H1 (cell line): ENCODE measurements around the gene MAGI1. TPM values are rescaled to one million over a fixed set of nuclear protein-coding genes. Genes with fewer than 3 reads are reported as not detected.

Experiments used
- CTCF ChIA-PET: fragments of 300-600 bp; sonication (Branson Sonifier 250); formaldehyde crosslinking; loops from one replicate; lab custom pipeline; 2021; ENCODE audit not compliant: partially characterized antibody; lab: Charles Lee
- POLR2A ChIA-PET: fragments of 300-600 bp; sonication (Branson Sonifier 250); formaldehyde crosslinking; loops from one replicate; lab custom pipeline; 2021; ENCODE audit warnings: inconsistent platforms; ENCODE audit not compliant: partially characterized antibody; lab: Charles Lee
- DNase-seq, 2 experiments: peaks; one replicate each; pipeline versions ENCODE4 v3.0.0 to v3.0.0-alpha.2; 2010 to 2022; ENCODE audit warnings: low spot score in 2 of 2, low read depth in 1 of 2, mixed read lengths in 1 of 2
- FAIRE-seq: peaks from 2 replicates; lab custom pipeline; 2011; peaks lifted over from hg19 to GRCh38; lab: Jason Lieb, UNC
- H2AFZ ChIP-seq: 2 replicates; pipeline ENCODE4 v1.8.1; 2012; ENCODE audit warnings: low read length, inconsistent platforms
- H2AK5ac ChIP-seq: 2 replicates; pipeline ENCODE4 v1.6.1; 2013; ENCODE audit warnings: low read depth, low read length
- H2BK120ac ChIP-seq: replicated peaks from 2 replicates; pipeline ENCODE3; 2013; ENCODE audit warnings: low read depth, low read length, inconsistent platforms
- H2BK12ac ChIP-seq: 2 replicates; pipeline ENCODE4 v1.6.1; 2013; ENCODE audit warnings: low read depth, low read length
- H2BK15ac ChIP-seq: 2 replicates; pipeline ENCODE4 v1.6.1; 2013; ENCODE audit warnings: low read length
- H2BK20ac ChIP-seq: 2 replicates; pipeline ENCODE4 v1.6.1; 2013; ENCODE audit warnings: low read length
- H2BK5ac ChIP-seq: 2 replicates; pipeline ENCODE4 v1.6.1; 2013; ENCODE audit warnings: low read depth, low read length
- H3K14ac ChIP-seq: 2 replicates; pipeline ENCODE4 v1.6.1; 2013; ENCODE audit warnings: inconsistent platforms; ENCODE audit not compliant: insufficient read length
- H3K18ac ChIP-seq: 2 replicates; pipeline ENCODE4 v1.6.1; 2013; ENCODE audit warnings: low read length; ENCODE audit errors: extremely low read depth
- H3K23ac ChIP-seq: 2 replicates; pipeline ENCODE4 v1.6.1; 2013; ENCODE audit warnings: inconsistent platforms; ENCODE audit not compliant: insufficient read length
- H3K23me2 ChIP-seq: 2 replicates; pipeline ENCODE4 v1.6.1; 2013; ENCODE audit warnings: low read depth, low read length
- H3K27ac ChIP-seq: 2 replicates; pipeline ENCODE4 v1.6.1; 2011; ENCODE audit warnings: low read depth, low read length, inconsistent platforms
- H3K27me3 ChIP-seq, 4 experiments: replicated peaks in 1 of 4; 1 replicate in 1 of 4; 2 replicates in 3 of 4; pipeline versions ENCODE4 v1.6.1 to v1.8.1; 2011 to 2013; ENCODE audit warnings: low read length in 3 of 4, mild to moderate bottlenecking in 3 of 4, inconsistent platforms in 2 of 4, mixed read lengths in 2 of 4, moderate library complexity in 1 of 4; ENCODE audit not compliant: control insufficient read depth in 3 of 4, insufficient read depth in 3 of 4; ENCODE audit errors: extremely low read depth in 1 of 4
- H3K36me3 ChIP-seq, 4 experiments: 2 replicates each; pipeline versions ENCODE4 v1.6.1 to v1.8.1; 2011 to 2013; ENCODE audit warnings: mild to moderate bottlenecking in 4 of 4, low read length in 3 of 4, moderate library complexity in 2 of 4, control low read depth in 1 of 4, inconsistent platforms in 1 of 4; ENCODE audit not compliant: insufficient read depth in 4 of 4, control insufficient read depth in 2 of 4
- H3K4ac ChIP-seq: replicated peaks from 2 replicates; pipeline ENCODE3; 2013; ENCODE audit warnings: low read length, low read depth, mixed read lengths, inconsistent platforms; ENCODE audit not compliant: insufficient read length
- H3K4me1 ChIP-seq, 4 experiments: replicated peaks in 1 of 4; 1 replicate in 1 of 4; 2 replicates in 3 of 4; pipeline versions ENCODE4 v1.6.1 to v1.8.1; 2011 to 2013; ENCODE audit warnings: low read length in 3 of 4, inconsistent platforms in 2 of 4, mixed read lengths in 1 of 4; ENCODE audit not compliant: insufficient read depth in 4 of 4, control insufficient read depth in 3 of 4
- H3K4me2 ChIP-seq, 2 experiments: 2 replicates each; pipeline versions ENCODE4 v1.6.1 to v1.8.1; 2011 to 2013; ENCODE audit warnings: low read depth in 2 of 2, low read length in 2 of 2, control low read depth in 1 of 2, inconsistent platforms in 1 of 2, mild to moderate bottlenecking in 1 of 2; ENCODE audit not compliant: insufficient read depth in 1 of 2
- H3K4me3 ChIP-seq, 4 experiments: fragments of 200-600, 300-600 bp in 1 of 4; sonication (generic), shearing (Covaris generic), sonication (Bioruptor Twin) in 1 of 4; 2 replicates each; pipeline versions ENCODE4 v1.5.1 to v1.8.1; 2011 to 2016; ENCODE audit warnings: low read length in 4 of 4, low read depth in 3 of 4, control low read depth in 2 of 4, inconsistent platforms in 2 of 4, mild to moderate bottlenecking in 2 of 4, mixed read lengths in 1 of 4, moderate library complexity in 1 of 4; ENCODE audit not compliant: insufficient read depth in 2 of 4; ENCODE audit errors: extremely low read depth in 1 of 4
- H3K56ac ChIP-seq: replicated peaks from 2 replicates; pipeline ENCODE3; 2013; ENCODE audit warnings: low read depth, mild to moderate bottlenecking, mixed read lengths, low read length, inconsistent platforms; ENCODE audit not compliant: insufficient read length
- H3K79me1 ChIP-seq: 2 replicates; pipeline ENCODE4 v1.6.1; 2013; ENCODE audit warnings: low read depth, low read length, control low read depth
- H3K79me2 ChIP-seq, 2 experiments: 2 replicates each; pipeline versions ENCODE4 v1.6.1 to v1.8.1; 2012 to 2013; ENCODE audit warnings: low read length in 2 of 2, mild to moderate bottlenecking in 2 of 2, inconsistent platforms in 1 of 2; ENCODE audit not compliant: insufficient read depth in 2 of 2, control insufficient read depth in 1 of 2
- H3K9ac ChIP-seq, 4 experiments: replicated peaks in 1 of 4; 1 replicate in 1 of 4; 2 replicates in 3 of 4; pipeline versions ENCODE4 v1.6.1 to v1.8.1; 2011 to 2013; ENCODE audit warnings: low read depth in 3 of 4, low read length in 3 of 4, control low read depth in 2 of 4, mild to moderate bottlenecking in 2 of 4, moderate library complexity in 2 of 4, inconsistent platforms in 1 of 4; ENCODE audit errors: extremely low read depth in 1 of 4
- H3K9me3 ChIP-seq, 2 experiments: 2 replicates each; pipeline versions ENCODE4 v1.6.1 to v1.8.1; 2012 to 2013; ENCODE audit warnings: mild to moderate bottlenecking in 2 of 2, moderate library complexity in 2 of 2, control low read depth in 1 of 2, inconsistent platforms in 1 of 2, low read depth in 1 of 2, low read length in 1 of 2, mixed read lengths in 1 of 2; ENCODE audit not compliant: insufficient read depth in 2 of 2
- H4K20me1 ChIP-seq, 2 experiments: replicated peaks in 1 of 2; 2 replicates each; pipeline versions ENCODE3 to v1.8.1; 2011 to 2013; ENCODE audit warnings: inconsistent platforms in 2 of 2, low read length in 2 of 2, mild to moderate bottlenecking in 1 of 2; ENCODE audit not compliant: insufficient read depth in 2 of 2, control insufficient read depth in 1 of 2
- H4K5ac ChIP-seq: 2 replicates; pipeline ENCODE4 v1.6.1; 2013; ENCODE audit warnings: low read length, low read depth, mixed read lengths, inconsistent platforms; ENCODE audit not compliant: insufficient read length
- H4K8ac ChIP-seq: 2 replicates; pipeline ENCODE4 v1.8.0; 2013; ENCODE audit warnings: mild to moderate bottlenecking, moderate library complexity, low read length, inconsistent platforms; ENCODE audit not compliant: insufficient read depth; ENCODE audit errors: extremely low read depth
- H4K91ac ChIP-seq: replicated peaks from 2 replicates; pipeline ENCODE3; 2013; ENCODE audit warnings: low read length, mixed read lengths, inconsistent platforms; ENCODE audit not compliant: insufficient read length
- BACH1 ChIP-seq: IDR thresholded peaks from 2 replicates; pipeline ENCODE4 v1.6.1; 2012; ENCODE audit warnings: low read length, improper control_type of control experiment
- BRCA1 ChIP-seq: IDR thresholded peaks from 2 replicates; pipeline ENCODE4 v1.6.1; 2012; ENCODE audit warnings: low read depth, low read length, improper control_type of control experiment
- EP300 ChIP-seq, 2 experiments: IDR thresholded peaks; 1 replicate in 1 of 2; 2 replicates in 1 of 2; pipeline ENCODE4 v1.6.1; 2011 to 2012; ENCODE audit warnings: low read depth in 2 of 2, low read length in 2 of 2, mild to moderate bottlenecking in 2 of 2, borderline replicate concordance in 1 of 2, inconsistent platforms in 1 of 2, moderate library complexity in 1 of 2
- POU5F1 ChIP-seq: IDR thresholded peaks from 2 replicates; pipeline ENCODE4 v1.6.1; 2011; ENCODE audit warnings: low read depth, mild to moderate bottlenecking, low read length, moderate library complexity
- RAD21 ChIP-seq, 2 experiments: IDR thresholded peaks in 1 of 2; conservative IDR thresholded peaks in 1 of 2; 2 replicates each; pipeline ENCODE4 v1.6.1; 2011; ENCODE audit warnings: low read depth in 2 of 2, low read length in 2 of 2, improper control_type of control experiment in 1 of 2, inconsistent platforms in 1 of 2, mild to moderate bottlenecking in 1 of 2, moderate library complexity in 1 of 2
- RBBP5 ChIP-seq: IDR thresholded peaks from 2 replicates; pipeline ENCODE4 v1.7.1; 2012; ENCODE audit warnings: low read depth, mild to moderate bottlenecking, inconsistent platforms, low read length, moderate library complexity, borderline replicate concordance
- RFX5 ChIP-seq: IDR thresholded peaks from 2 replicates; pipeline ENCODE4 v1.6.1; 2011; ENCODE audit warnings: low read depth, low read length, improper control_type of control experiment, borderline replicate concordance
- SIX5 ChIP-seq: IDR thresholded peaks from 2 replicates; pipeline ENCODE4 v1.6.1; 2011; ENCODE audit warnings: mild to moderate bottlenecking, low read depth, low read length
- TAF1 ChIP-seq: IDR thresholded peaks from 2 replicates; pipeline ENCODE4 v1.6.1; 2011; ENCODE audit warnings: mild to moderate bottlenecking, low read depth, low read length
- TAF7 ChIP-seq: optimal IDR thresholded peaks from 2 replicates; pipeline ENCODE3; 2011; ENCODE audit warnings: low read depth, mild to moderate bottlenecking, inconsistent platforms, low read length, moderate library complexity, borderline replicate concordance
- TEAD4 ChIP-seq: IDR thresholded peaks from 2 replicates; pipeline ENCODE4 v1.6.1; 2012; ENCODE audit warnings: low read depth, low read length, inconsistent platforms, mixed read lengths
- USF2 ChIP-seq: IDR thresholded peaks from 2 replicates; pipeline ENCODE4 v1.6.1; 2011; ENCODE audit warnings: low read length, improper control_type of control experiment
- WGBS, 2 experiments: shearing (Covaris generic) in 1 of 2; methylation state at CpG; one replicate each; pipeline versions ENCODE4 v1.1.6 to v1.1.7; 2013 to 2015; ENCODE audit warnings: low lambda C conversion rate in 2 of 2, mixed read lengths in 2 of 2, inconsistent platforms in 1 of 2, low coverage in 1 of 2, missing lambda C conversion rate in 1 of 2; ENCODE audit not compliant: insufficient replicate concordance in 2 of 2, insufficient coverage in 1 of 2, insufficient read length in 1 of 2; ENCODE audit errors: extremely low coverage in 1 of 2, missing lambda C conversion rate in 1 of 2; 5-methylcytosine and 5-hydroxymethylcytosine counted together
- polyA plus RNA-seq, 7 experiments: library from polyadenylated mRNA; depleted of rRNA in 3 of 7; stranded (reverse) in 5 of 7; unstranded in 2 of 7; fragments of >200 nt in 5 of 7; fragments of 200-250 nt in 2 of 7; gene quantifications; 1 replicate in 5 of 7; 2 replicates in 1 of 7; 4 replicates in 1 of 7; pipeline versions ENCODE4 v1.2.1 to v1.2.3, GENCODE V29; 2011 to 2013; ENCODE audit warnings: missing spikeins in 2 of 7, mixed read lengths in 2 of 7
- total RNA-seq: library from RNA; stranded (reverse); fragmentation: NEBNext Ultra II Directional; extraction: Animal tissue kit (Norgen Biotek cat#: 25700); gene quantifications from 2 replicates; pipeline ENCODE4 v1.2.1, GENCODE V29; 2021

Gene MAGI1
- total and polyA plus RNA-seq, 2 of the 8 experiments (the other 6 are each of a cell fraction or from before 2014, with no cell fraction given), result 19.8 to 78.0 TPM

DNA sequence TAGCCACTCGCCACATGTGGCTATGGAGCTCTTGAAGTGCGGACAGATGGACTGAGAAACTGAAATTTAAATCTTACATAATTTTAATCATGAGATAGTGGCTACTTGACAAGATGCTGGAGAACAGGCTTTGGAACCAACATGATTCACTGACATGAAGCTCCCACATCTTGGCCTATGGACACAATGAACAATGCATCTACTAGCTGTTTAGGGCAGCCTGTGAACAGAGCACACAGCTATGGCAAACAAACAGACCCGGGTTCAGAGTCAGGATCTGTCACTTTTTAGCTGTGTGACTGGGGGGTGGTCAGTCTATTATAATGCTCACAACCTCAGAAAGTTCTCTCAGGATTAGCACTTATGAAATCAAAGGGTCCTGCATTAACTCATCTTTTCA lies 616.6 kb downstream of the MAGI1 start:
- DNase-seq (no peak), FAIRE-seq (no peak)
- no peak for TF ChIP-seq TEAD4
- TF ChIP-seq RAD21 (IDR thresholded peaks at IDR 0.05 in 1 of 2, conservative IDR thresholded peaks at IDR 0.05 in 1 of 2; ENCODE audit: low read depth in 2 of 2, low read length in 2 of 2), result no peak
- no peak for TF ChIP-seq RFX5
- TF ChIP-seq RBBP5, result no peak
- no peak for TF ChIP-seq BACH1
- no peak for TF ChIP-seq BRCA1
- TF ChIP-seq EP300 (IDR thresholded peaks at IDR 0.05; ENCODE audit: borderline replicate concordance in 1 of 2, low read depth in 2 of 2, low read length in 2 of 2), result no peak
- TF ChIP-seq TAF7, result no peak
- no peak for TF ChIP-seq POU5F1
- TF ChIP-seq SIX5, result no peak
- no peak for TF ChIP-seq TAF1
- TF ChIP-seq USF2, result no peak

More for the DNA sequence above, 616.6 kb downstream of the MAGI1 start:
- Histone ChIP-seq H3K79me1 (no peaks in the 10 kb centered on the region), H3K18ac (no peak overlapping the region), H3K9me3 (no peaks in the 10 kb centered on the region), H3K9ac (no peak overlapping the region), H2BK20ac (no peak overlapping the region), H3K23me2 (no peaks in the 10 kb centered on the region), H3K27ac (no peak overlapping the region), H2BK15ac (no peak overlapping the region), H3K23ac (no peak overlapping the region), H4K8ac (no peak overlapping the region), H4K91ac (no peak overlapping the region), H3K27me3 (no peaks in the 10 kb centered on the region), H2BK5ac (no peak overlapping the region), H3K14ac (no peak overlapping the region), H4K20me1 (peaks cover 0 to 2% of the 10 kb centered on the region in 2 experiments), H3K56ac (no peak overlapping the region), H3K4me2 (no peak overlapping the region), H3K79me2 (no peaks in the 10 kb centered on the region), H3K4ac (no peak overlapping the region), H3K36me3 (peaks cover 0 to 7% (median 0%) of the 10 kb centered on the region in 4 experiments; a peak in 2 of 8 replicates), H2BK12ac (no peak overlapping the region), H3K4me3 (no peak overlapping the region), H4K5ac (no peak overlapping the region), H3K4me1 (no peaks in the 10 kb centered on the region), H2AFZ (no peak overlapping the region), H2BK120ac (no peak overlapping the region), H2AK5ac (no peak overlapping the region)
- ChIA-PET POLR2A (no interaction called here), CTCF (interaction anchor here (1.0 to 5.3 kb wide), 3 partner anchors 8 to 88 kb away, joined by 3 to 29 read pairs (median 5); no protein-coding TSS in a partner anchor)
- 98% methylated on average over 3 of the region's 3 CpGs; no CpG with 5 or more reads in 1 of the 2 experiments for WGBS, 2 experiments
